Uterine smooth muscle cell (primary cell): Measurements from ENCODE around the gene MMP10. TPM values are rescaled to one million over a fixed set of nuclear protein-coding genes. Genes with fewer than 3 reads are reported as not detected.

Experiments used
- total RNA-seq: library from RNA; depleted of rRNA; stranded (reverse); fragments of >200 nt; gene quantifications from 2 replicates; pipeline ENCODE4 v1.2.3, GENCODE V29; 2014

MMP10 gene
- total RNA-seq = 1.2 and 1.9 TPM in 2 replicates

GRCh38 chr11:102780491-102780918, at the start of gene MMP10:
Gene MMP10, minus strand, starts transcription at chr11:102780628. Its CDS starts 37 bp downstream, at chr11:102780591.

GRCh38 chr11:102798012-102798746, 17.8 kb upstream of the MMP10 start, which contains the start of gene MMP1:
Gene MMP1, minus strand, starts transcription at chr11:102798160. Its CDS starts 68 bp downstream, at chr11:102798092.

GRCh38 chr11:102724904-102725500, 55.4 kb downstream of the MMP10 start, which contains the start of gene MMP8:
Gene MMP8, minus strand, starts transcription at chr11:102724954. Its CDS starts 99 bp downstream, at chr11:102724855.

Other genes starting within 250 kb of the MMP10 start
- not detected in 2 replicates for gene MMP7, start 249.9 kb downstream of the MMP10 start, total RNA-seq
- gene MMP20, start 155.3 kb downstream of the MMP10 start, total RNA-seq = not detected in 2 replicates
- gene MMP27, start 74.9 kb downstream of the MMP10 start, total RNA-seq = not detected in 2 replicates
- gene MMP8, start 55.7 kb downstream of the MMP10 start, total RNA-seq = 0.11 TPM in 1 of 2 replicates, not detected in the other
- 221 and 608 TPM in 2 replicates for gene MMP1, start 17.5 kb upstream of the MMP10 start, total RNA-seq
- 54.4 and 65.3 TPM in 2 replicates for gene MMP3, start 63.0 kb upstream of the MMP10 start, total RNA-seq
- gene MMP12, start 94.4 kb upstream of the MMP10 start, total RNA-seq = 0.11 TPM in 1 of 2 replicates, not detected in the other
- gene MMP13, start 175.1 kb upstream of the MMP10 start, total RNA-seq = 0.11 TPM in 1 of 2 replicates, not detected in the other